ENCODE results near the gene ZNF487.

ZNF487 gene

DNA sequence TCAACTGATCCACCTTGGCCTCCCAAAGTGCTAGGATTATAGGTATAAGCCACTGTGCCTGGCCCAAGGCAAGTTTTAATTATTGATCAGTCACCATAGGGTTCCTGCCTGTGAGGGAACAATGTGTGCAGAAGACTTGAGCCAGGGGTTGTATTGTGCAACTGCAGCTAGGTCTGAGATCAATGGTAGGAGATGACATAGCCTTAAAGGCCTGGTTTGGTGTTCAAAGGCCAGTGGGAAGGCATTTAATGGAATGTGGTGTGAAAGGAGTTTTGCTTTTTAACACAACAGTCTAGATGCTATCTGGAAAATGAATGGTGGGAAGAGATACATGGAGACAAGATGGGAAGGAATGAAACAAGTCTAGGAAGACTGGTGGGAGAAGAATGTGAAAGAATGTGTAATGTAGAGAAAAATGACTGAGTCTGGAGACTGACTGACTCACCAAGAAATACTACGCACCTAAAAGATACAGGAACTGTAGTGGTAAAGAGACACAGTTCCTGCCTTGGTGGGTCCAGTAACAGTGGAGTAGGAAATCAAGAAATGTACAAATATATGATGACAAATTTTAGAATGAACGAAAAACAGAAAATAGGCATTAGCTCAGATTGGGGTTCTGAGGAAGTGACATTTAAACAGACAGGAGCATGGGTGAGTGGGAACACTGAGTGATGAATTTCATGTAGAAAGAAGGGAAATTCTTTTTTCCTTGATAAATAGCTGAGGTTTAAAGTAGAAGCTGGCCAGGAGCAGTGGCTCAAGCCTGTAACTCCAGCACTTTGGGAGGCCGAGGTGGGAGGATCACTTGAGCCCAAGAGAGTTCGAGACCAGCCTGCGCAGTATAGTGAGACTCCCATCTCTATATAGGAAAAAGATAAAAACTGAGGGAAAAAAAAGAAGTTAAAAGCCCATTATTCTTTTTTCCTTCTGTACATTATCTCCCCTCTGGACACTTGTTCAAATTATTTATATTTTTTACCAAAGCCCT lies 37.3 kb upstream of the ZNF487 start:
- TF ChIP-seq TOX (CRISPR knock-in tag; IDR thresholded peaks at IDR 0.05; ENCODE audit: borderline replicate concordance) = no peak
- TF ChIP-seq GLIS3 (CRISPR knock-in tag; IDR thresholded peaks at IDR 0.05) = no peak
- no peak for TF ChIP-seq BACH2 (CRISPR knock-in tag; IDR thresholded peaks at IDR 0.05; ENCODE audit: borderline replicate concordance)
- TF ChIP-seq TCF4 (CRISPR knock-in tag; IDR thresholded peaks at IDR 0.05; ENCODE audit: borderline replicate concordance) = no peak
- TF ChIP-seq ZNF565 (CRISPR knock-in tag; conservative IDR thresholded peaks at IDR 0.05; ENCODE audit: low read depth) = no peak
- TF ChIP-seq ZFP3 (CRISPR knock-in tag; IDR thresholded peaks at IDR 0.05) = no peak
- no peak for ATAC-seq

DNA sequence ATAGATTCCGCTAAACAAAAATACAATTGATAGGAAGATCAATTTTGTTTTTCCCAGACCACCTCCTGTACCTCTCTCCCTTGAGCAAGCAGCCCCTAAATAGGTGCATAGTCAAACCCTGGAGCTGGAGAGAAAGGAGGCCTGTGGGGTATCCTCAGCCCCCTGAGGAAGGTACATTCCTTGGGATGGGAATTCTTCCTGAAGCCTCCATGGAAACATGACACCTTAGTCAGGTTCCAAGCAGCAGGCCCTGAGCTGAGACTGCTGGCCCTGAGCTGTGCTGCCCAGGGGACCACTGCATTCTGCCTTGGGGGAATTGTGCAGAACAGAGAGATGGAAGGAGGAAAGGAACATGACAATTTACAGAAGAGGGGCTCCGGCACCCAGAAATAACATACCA lies 35.3 kb upstream of the ZNF487 start:
- no peak for ATAC-seq
- TF ChIP-seq TCF4 (CRISPR knock-in tag; IDR thresholded peaks at IDR 0.05; ENCODE audit: borderline replicate concordance) (no peak), TOX (CRISPR knock-in tag; IDR thresholded peaks at IDR 0.05; ENCODE audit: borderline replicate concordance) (no peak), ZNF70 (CRISPR knock-in tag; IDR thresholded peaks at IDR 0.05) (no peak), RARB (CRISPR knock-in tag; IDR thresholded peaks at IDR 0.05) (no peak), ESRRG (CRISPR knock-in tag; IDR thresholded peaks at IDR 0.05) (no peak), ISL1 (CRISPR knock-in tag; IDR thresholded peaks at IDR 0.05) (no peak), ZC3H10 (CRISPR knock-in tag; IDR thresholded peaks at IDR 0.05) (no peak)
- TF ChIP-seq, protein P1, sequence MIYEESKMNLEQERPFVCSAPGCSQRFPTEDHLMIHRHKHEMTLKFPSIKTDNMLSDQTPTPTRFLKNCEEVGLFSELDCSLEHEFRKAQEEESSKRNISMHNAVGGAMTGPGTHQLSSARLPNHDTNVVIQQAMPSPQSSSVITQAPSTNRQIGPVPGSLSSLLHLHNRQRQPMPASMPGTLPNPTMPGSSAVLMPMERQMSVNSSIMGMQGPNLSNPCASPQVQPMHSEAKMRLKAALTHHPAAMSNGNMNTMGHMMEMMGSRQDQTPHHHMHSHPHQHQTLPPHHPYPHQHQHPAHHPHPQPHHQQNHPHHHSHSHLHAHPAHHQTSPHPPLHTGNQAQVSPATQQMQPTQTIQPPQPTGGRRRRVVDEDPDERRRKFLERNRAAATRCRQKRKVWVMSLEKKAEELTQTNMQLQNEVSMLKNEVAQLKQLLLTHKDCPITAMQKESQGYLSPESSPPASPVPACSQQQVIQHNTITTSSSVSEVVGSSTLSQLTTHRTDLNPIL (CRISPR knock-in tag; IDR thresholded peaks at IDR 0.05; ENCODE audit: low read depth) = no peak

DNA sequence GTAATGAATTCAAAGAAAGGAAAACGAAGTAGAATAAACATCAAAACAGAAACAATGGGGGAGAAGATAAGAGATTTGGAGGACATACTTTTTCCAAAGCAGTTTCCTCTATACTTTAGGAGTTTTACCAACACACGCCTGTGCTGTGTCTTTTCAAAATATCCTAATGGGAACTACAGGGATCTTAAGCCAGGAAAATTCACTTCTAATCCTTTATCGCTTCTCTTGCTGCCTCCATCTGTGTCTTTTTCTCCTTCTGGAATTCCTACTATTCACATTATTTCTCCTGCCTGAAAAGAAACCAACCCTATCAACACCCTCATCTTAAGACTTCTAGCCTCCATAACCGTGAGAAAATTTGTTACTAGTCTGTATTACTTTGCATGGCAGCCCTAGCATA lies 34.7 kb upstream of the ZNF487 start:
- TF ChIP-seq RARB (CRISPR knock-in tag; IDR thresholded peaks at IDR 0.05) (no peak), ZFP3 (CRISPR knock-in tag; IDR thresholded peaks at IDR 0.05) (no peak), ZFP30 (CRISPR knock-in tag; IDR thresholded peaks at IDR 0.05) (no peak), ZC3H10 (CRISPR knock-in tag; IDR thresholded peaks at IDR 0.05) (no peak), ARNTL (CRISPR knock-in tag; IDR thresholded peaks at IDR 0.05; ENCODE audit: borderline replicate concordance, low read depth) (no peak), BACH2 (CRISPR knock-in tag; IDR thresholded peaks at IDR 0.05; ENCODE audit: borderline replicate concordance) (no peak), OSR1 (CRISPR knock-in tag; IDR thresholded peaks at IDR 0.05) (no peak), CSDC2 (CRISPR knock-in tag; IDR thresholded peaks at IDR 0.05) (no peak), TCF4 (CRISPR knock-in tag; IDR thresholded peaks at IDR 0.05; ENCODE audit: borderline replicate concordance) (no peak), ZNF565 (CRISPR knock-in tag; conservative IDR thresholded peaks at IDR 0.05; ENCODE audit: low read depth) (no peak), ZNF8 (CRISPR knock-in tag; IDR thresholded peaks at IDR 0.05) (no peak), PPARA (CRISPR knock-in tag; IDR thresholded peaks at IDR 0.05; ENCODE audit: borderline replicate concordance) (no peak), ESRRG (CRISPR knock-in tag; IDR thresholded peaks at IDR 0.05) (no peak), TOX (CRISPR knock-in tag; IDR thresholded peaks at IDR 0.05; ENCODE audit: borderline replicate concordance) (no peak)
- TF ChIP-seq, protein P2, sequence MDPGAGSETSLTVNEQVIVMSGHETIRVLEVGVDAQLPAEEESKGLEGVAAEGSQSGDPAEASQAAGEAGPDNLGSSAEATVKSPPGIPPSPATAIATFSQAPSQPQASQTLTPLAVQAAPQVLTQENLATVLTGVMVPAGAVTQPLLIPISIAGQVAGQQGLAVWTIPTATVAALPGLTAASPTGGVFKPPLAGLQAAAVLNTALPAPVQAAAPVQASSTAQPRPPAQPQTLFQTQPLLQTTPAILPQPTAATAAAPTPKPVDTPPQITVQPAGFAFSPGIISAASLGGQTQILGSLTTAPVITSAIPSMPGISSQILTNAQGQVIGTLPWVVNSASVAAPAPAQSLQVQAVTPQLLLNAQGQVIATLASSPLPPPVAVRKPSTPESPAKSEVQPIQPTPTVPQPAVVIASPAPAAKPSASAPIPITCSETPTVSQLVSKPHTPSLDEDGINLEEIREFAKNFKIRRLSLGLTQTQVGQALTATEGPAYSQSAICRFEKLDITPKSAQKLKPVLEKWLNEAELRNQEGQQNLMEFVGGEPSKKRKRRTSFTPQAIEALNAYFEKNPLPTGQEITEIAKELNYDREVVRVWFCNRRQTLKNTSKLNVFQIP (CRISPR knock-in tag; IDR thresholded peaks at IDR 0.05; ENCODE audit: borderline replicate concordance, low read depth) = no peak
- TF ChIP-seq, protein P3, sequence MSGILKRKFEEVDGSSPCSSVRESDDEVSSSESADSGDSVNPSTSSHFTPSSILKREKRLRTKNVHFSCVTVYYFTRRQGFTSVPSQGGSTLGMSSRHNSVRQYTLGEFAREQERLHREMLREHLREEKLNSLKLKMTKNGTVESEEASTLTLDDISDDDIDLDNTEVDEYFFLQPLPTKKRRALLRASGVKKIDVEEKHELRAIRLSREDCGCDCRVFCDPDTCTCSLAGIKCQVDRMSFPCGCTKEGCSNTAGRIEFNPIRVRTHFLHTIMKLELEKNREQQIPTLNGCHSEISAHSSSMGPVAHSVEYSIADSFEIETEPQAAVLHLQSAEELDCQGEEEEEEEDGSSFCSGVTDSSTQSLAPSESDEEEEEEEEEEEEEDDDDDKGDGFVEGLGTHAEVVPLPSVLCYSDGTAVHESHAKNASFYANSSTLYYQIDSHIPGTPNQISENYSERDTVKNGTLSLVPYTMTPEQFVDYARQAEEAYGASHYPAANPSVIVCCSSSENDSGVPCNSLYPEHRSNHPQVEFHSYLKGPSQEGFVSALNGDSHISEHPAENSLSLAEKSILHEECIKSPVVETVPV (CRISPR knock-in tag; IDR thresholded peaks at IDR 0.05) = no peak
- TF ChIP-seq, protein P1 (CRISPR knock-in tag; IDR thresholded peaks at IDR 0.05; ENCODE audit: low read depth) = no peak
- no peak for ATAC-seq

DNA sequence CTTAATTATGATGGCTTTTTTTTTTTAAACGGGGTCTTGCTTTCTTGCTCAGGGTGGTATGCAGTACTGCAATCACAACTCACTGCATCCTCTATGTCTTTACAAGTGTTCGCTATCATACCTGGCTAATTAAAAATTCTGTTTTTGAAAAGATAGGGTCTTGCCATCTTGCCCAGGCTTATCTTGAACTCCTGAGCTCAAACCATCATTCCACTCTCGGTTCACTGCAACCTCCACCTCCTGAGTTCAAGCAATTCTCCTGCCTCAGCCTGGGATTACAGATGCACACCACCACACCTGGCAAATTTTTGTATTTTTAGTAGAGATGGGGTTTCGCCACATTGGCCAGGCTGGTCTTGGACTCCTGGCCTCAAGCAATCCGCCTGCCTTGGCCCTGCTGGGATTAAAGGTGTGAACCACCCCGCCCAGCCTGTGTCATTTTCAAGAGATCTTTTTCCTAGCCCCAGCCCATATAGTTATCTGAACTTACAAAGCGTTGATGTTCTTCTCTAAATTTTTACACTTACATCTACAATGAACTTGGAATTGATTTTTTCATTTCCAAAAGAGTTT lies 33.9 kb upstream of the ZNF487 start:
- ATAC-seq = no peak
- no peak for TF ChIP-seq ZNF8 (CRISPR knock-in tag; IDR thresholded peaks at IDR 0.05)
- TF ChIP-seq ZFP3 (CRISPR knock-in tag; IDR thresholded peaks at IDR 0.05) = no peak
- TF ChIP-seq SNAI2 (CRISPR knock-in tag; IDR thresholded peaks at IDR 0.05) = no peak
- TF ChIP-seq ARNTL (CRISPR knock-in tag; IDR thresholded peaks at IDR 0.05; ENCODE audit: borderline replicate concordance, low read depth) = no peak
- no peak for TF ChIP-seq PPARA (CRISPR knock-in tag; IDR thresholded peaks at IDR 0.05; ENCODE audit: borderline replicate concordance)
- TF ChIP-seq, protein P4, sequence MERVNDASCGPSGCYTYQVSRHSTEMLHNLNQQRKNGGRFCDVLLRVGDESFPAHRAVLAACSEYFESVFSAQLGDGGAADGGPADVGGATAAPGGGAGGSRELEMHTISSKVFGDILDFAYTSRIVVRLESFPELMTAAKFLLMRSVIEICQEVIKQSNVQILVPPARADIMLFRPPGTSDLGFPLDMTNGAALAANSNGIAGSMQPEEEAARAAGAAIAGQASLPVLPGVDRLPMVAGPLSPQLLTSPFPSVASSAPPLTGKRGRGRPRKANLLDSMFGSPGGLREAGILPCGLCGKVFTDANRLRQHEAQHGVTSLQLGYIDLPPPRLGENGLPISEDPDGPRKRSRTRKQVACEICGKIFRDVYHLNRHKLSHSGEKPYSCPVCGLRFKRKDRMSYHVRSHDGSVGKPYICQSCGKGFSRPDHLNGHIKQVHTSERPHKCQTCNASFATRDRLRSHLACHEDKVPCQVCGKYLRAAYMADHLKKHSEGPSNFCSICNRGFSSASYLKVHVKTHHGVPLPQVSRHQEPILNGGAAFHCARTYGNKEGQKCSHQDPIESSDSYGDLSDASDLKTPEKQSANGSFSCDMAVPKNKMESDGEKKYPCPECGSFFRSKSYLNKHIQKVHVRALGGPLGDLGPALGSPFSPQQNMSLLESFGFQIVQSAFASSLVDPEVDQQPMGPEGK (CRISPR knock-in tag; IDR thresholded peaks at IDR 0.05; ENCODE audit: borderline replicate concordance) = no peak
- TF ChIP-seq TCF4 (CRISPR knock-in tag; IDR thresholded peaks at IDR 0.05; ENCODE audit: borderline replicate concordance) = no peak
- TF ChIP-seq, protein P2 (CRISPR knock-in tag; IDR thresholded peaks at IDR 0.05; ENCODE audit: borderline replicate concordance, low read depth) = no peak
- TF ChIP-seq OSR1 (CRISPR knock-in tag; IDR thresholded peaks at IDR 0.05) = no peak
- no peak for TF ChIP-seq BACH2 (CRISPR knock-in tag; IDR thresholded peaks at IDR 0.05; ENCODE audit: borderline replicate concordance)
- TF ChIP-seq ZC3H10 (CRISPR knock-in tag; IDR thresholded peaks at IDR 0.05) = no peak
- no peak for TF ChIP-seq ZNF565 (CRISPR knock-in tag; conservative IDR thresholded peaks at IDR 0.05; ENCODE audit: low read depth)

Data from SK-N-SH treated with all-trans-retinoic acid at 6 μM for 48 hours (cell line).